ENCODE data around the gene TMEM171.

Gene TMEM171

GRCh38 chr5:73172951-73173350 is 52.6 kb downstream of the TMEM171 start, which contains the start of gene TMEM174:
Gene TMEM174, plus strand, starts transcription at chr5:73173193. Its CDS starts 51 bp downstream, at chr5:73173244.
- in situ Hi-C loops (cut with MboI; ENCODE audit: low sequenced_read_pairs), result no loop called here
- no peaks in the 10 kb centered on the region for H3K9me3 ChIP-seq
- no peaks in the 10 kb centered on the region for H3K36me3 ChIP-seq (replicated peaks)
- H3K4me3 ChIP-seq, result no peak within 1 kb of the TSS
- DNase-seq (ENCODE audit: low spot score in 2 of 2), result no peak
- H3K27me3 ChIP-seq (ENCODE audit: low read depth), result no peaks in the 10 kb centered on the region
- peaks cover 3% of the 10 kb centered on the region; the same call in 1 of the 2 replicates for H3K4me1 ChIP-seq

GRCh38 chr5:73174100-73174815 is 53.9 kb downstream of the TMEM171 start:
- DNase-seq (ENCODE audit: low spot score in 2 of 2), result no peak
- in situ Hi-C loops (cut with MboI; ENCODE audit: low sequenced_read_pairs), result no loop called here
- no peaks in the 10 kb centered on the region for H3K9me3 ChIP-seq
- H3K4me3 ChIP-seq, result no peak overlapping the region
- no peaks in the 10 kb centered on the region for H3K27me3 ChIP-seq (ENCODE audit: low read depth)
- H3K36me3 ChIP-seq (replicated peaks), result no peaks in the 10 kb centered on the region
- peaks cover 3% of the 10 kb centered on the region; the same call in 1 of the 2 replicates for H3K4me1 ChIP-seq

DNA sequence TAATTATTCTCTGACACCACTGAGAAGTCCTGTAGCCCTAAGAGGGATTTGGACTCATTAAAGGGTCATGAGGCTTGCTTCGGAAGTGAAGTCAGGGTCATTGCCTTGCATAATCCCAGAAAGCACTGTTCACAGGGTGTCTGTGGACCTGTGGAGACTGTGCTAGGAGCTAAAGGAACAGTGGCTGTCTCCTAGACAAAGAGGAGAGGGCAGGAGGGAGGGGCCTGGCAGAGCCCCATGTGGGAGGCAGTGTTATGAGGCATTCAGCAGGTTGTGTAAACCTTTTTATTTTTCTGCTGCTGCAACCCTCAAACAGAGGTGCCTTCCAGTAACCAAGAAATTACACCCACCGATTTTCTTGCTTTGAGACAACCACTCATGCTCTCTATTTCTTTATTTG is 55.9 kb downstream of the TMEM171 start:
- DNase-seq (ENCODE audit: low spot score in 2 of 2), result no peak
- Histone ChIP-seq H3K4me3 (no peak overlapping the region), H3K9me3 (no peaks in the 10 kb centered on the region), H3K4me1 (peaks cover 3% of the 10 kb centered on the region; the same call in 1 of the 2 replicates), H3K36me3 (replicated peaks) (no peaks in the 10 kb centered on the region), H3K27me3 (ENCODE audit: low read depth) (peaks cover 8% of the 10 kb centered on the region; the same call in 1 of the 2 replicates)
- in situ Hi-C loops (cut with MboI; ENCODE audit: low sequenced_read_pairs), result no loop called here

- no peaks in the 10 kb centered on the region for H3K36me3 ChIP-seq (replicated peaks)
- no peak for DNase-seq (ENCODE audit: low spot score in 2 of 2)
- H3K27me3 ChIP-seq (ENCODE audit: low read depth), result peaks cover 8% of the 10 kb centered on the region; the same call in 1 of the 2 replicates
- in situ Hi-C loops (cut with MboI; ENCODE audit: low sequenced_read_pairs), result no loop called here
- H3K9me3 ChIP-seq, result no peaks in the 10 kb centered on the region
- no peaks in the 10 kb centered on the region for H3K4me1 ChIP-seq
- H3K4me3 ChIP-seq, result no peak overlapping the region
These were observed 57.9 kb downstream of the TMEM171 start for GRCh38 chr5:73178265-73178664.

GRCh38 chr5:73179730-73180129 is 59.4 kb downstream of the TMEM171 start:
- Histone ChIP-seq H3K27me3 (ENCODE audit: low read depth) (peaks cover 8% of the 10 kb centered on the region; the same call in 1 of the 2 replicates), H3K4me1 (no peaks in the 10 kb centered on the region), H3K9me3 (no peaks in the 10 kb centered on the region), H3K4me3 (no peak overlapping the region), H3K36me3 (replicated peaks) (no peaks in the 10 kb centered on the region)
- in situ Hi-C loops (cut with MboI; ENCODE audit: low sequenced_read_pairs), result no loop called here
- DNase-seq (ENCODE audit: low spot score in 2 of 2), result no peak

- H3K9me3 ChIP-seq, result no peaks in the 10 kb centered on the region; the same call in 1 of the 2 replicates
- DNase-seq (ENCODE audit: low spot score in 2 of 2), result no peak
- in situ Hi-C loops (cut with MboI; ENCODE audit: low sequenced_read_pairs), result no loop called here
- H3K27me3 ChIP-seq (ENCODE audit: low read depth), result peaks cover 8% of the 10 kb centered on the region; the same call in 1 of the 2 replicates
- H3K4me1 ChIP-seq, result no peaks in the 10 kb centered on the region
- no peak overlapping the region for H3K4me3 ChIP-seq
- no peaks in the 10 kb centered on the region for H3K36me3 ChIP-seq (replicated peaks)
These were observed 60.2 kb downstream of the TMEM171 start for GRCh38 chr5:73180566-73180965.

Data from HAP-1 (cell line).